Ovary (tissue), 3 donors: ENCODE results near the gene ABCF2.

Experiments used
- EP300 ChIP-seq: sonication (generic); formaldehyde crosslinking; IDR thresholded peaks from one replicate; pipeline ENCODE4 v1.6.1; 2017; ENCODE audit warnings: antibody characterized with exemption
- POLR2A ChIP-seq: fragments of 450-650 bp; IDR thresholded peaks from one replicate; pipeline ENCODE4 v1.6.1; 2017; ENCODE audit warnings: antibody characterized with exemption, mild to moderate bottlenecking, moderate library complexity
- TF ChIP-seq, protein P1 (sequence below), 3 donors: fragments of 450-650 bp in 2 of 3; fragments of 200-600 bp in 1 of 3; IDR thresholded peaks; one replicate each; pipeline versions ENCODE4 v1.5.1 to v1.8.0; 2016 to 2022; ENCODE audit warnings: antibody characterized with exemption in 3 of 3, mild to moderate bottlenecking in 1 of 3
- donor health status: DM: no; HTN: no; CAD: no.

- TF ChIP-seq POLR2A (peak; percentile 61), EP300 (no peak)
- TF ChIP-seq, protein P1, sequence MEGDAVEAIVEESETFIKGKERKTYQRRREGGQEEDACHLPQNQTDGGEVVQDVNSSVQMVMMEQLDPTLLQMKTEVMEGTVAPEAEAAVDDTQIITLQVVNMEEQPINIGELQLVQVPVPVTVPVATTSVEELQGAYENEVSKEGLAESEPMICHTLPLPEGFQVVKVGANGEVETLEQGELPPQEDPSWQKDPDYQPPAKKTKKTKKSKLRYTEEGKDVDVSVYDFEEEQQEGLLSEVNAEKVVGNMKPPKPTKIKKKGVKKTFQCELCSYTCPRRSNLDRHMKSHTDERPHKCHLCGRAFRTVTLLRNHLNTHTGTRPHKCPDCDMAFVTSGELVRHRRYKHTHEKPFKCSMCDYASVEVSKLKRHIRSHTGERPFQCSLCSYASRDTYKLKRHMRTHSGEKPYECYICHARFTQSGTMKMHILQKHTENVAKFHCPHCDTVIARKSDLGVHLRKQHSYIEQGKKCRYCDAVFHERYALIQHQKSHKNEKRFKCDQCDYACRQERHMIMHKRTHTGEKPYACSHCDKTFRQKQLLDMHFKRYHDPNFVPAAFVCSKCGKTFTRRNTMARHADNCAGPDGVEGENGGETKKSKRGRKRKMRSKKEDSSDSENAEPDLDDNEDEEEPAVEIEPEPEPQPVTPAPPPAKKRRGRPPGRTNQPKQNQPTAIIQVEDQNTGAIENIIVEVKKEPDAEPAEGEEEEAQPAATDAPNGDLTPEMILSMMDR (IDR thresholded peaks at IDR 0.05): no peak
These were observed 5.3 kb upstream of the ABCF2 start, which contains the start of gene CHPF2 for GRCh38 chr7:151232091-151232916.
